ENCODE measurements around the gene COA6. TPM values are rescaled to one million over a fixed set of nuclear protein-coding genes. Genes with fewer than 3 reads are reported as not detected.

COA6 gene
- total and polyA plus RNA-seq, 2 of the 8 experiments (the other 6 are each of a cell fraction or from before 2014, with no cell fraction given) = 22.9 to 44.9 TPM

DNA sequence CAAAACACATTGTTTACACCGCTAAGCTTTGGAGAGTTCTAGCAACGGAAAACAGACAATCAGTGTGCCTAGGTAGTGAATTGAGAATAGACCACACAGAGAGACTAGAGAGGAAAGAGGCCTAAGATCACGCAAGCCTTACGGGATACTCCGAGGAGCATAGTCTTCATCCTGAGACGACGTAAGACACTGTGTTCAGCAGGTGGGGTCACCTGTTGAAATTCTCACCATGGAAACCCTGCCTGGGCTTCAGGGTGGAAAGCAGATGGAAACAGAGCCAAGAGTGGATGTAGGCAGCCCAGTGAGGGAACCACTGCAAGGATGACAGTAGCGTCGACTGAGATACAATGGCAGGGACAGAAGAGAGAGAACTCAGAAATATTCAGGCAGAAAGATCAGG lies 40.2 kb downstream of the COA6 start (continued):
- TF ChIP-seq CHD7 (IDR thresholded peaks at IDR 0.05; ENCODE audit: insufficient replicate concordance, low read length) (no peak), CHD2 (IDR thresholded peaks at IDR 0.05; ENCODE audit: low read length) (no peak), CBX8 (IDR thresholded peaks at IDR 0.05; ENCODE audit: borderline replicate concordance, low read depth, low read length) (no peak), KDM4A (IDR thresholded peaks at IDR 0.05; ENCODE audit: low read depth, low read length, severe bottlenecking) (no peak), NRF1 (IDR thresholded peaks at IDR 0.05; ENCODE audit: low read depth, low read length) (no peak), TBP (IDR thresholded peaks at IDR 0.05; ENCODE audit: low read depth, low read length) (no peak), SIN3A (conservative IDR thresholded peaks at IDR 0.05 in 1 of 2, IDR thresholded peaks at IDR 0.05 in 1 of 2; ENCODE audit: low read depth in 1 of 2, low read length in 2 of 2) (no peak), KDM5A (IDR thresholded peaks at IDR 0.05; ENCODE audit: low read length) (no peak)
- TF ChIP-seq, protein P1, sequence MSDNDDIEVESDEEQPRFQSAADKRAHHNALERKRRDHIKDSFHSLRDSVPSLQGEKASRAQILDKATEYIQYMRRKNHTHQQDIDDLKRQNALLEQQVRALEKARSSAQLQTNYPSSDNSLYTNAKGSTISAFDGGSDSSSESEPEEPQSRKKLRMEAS (IDR thresholded peaks at IDR 0.05) = no peak

Measured in H1 (cell line).